Astrocyte (in vitro differentiated cells and primary cell): Measurements from ENCODE around the gene SHQ1. TPM values are rescaled to one million over a fixed set of nuclear protein-coding genes. Genes with fewer than 3 reads are reported as not detected.

Experiments
- DNase-seq: peaks from one replicate; pipeline ENCODE4 v3.0.0-alpha.2; 2010; ENCODE audit warnings: low read depth
- FAIRE-seq: peaks from 2 replicates; lab custom pipeline; 2011; peaks lifted over from hg19 to GRCh38; lab: Jason Lieb, UNC
- H2AFZ ChIP-seq: 2 replicates; pipeline ENCODE4 v1.6.0; 2012; ENCODE audit warnings: low read depth, low read length, inconsistent platforms
- H3K27ac ChIP-seq: 2 replicates; pipeline ENCODE4 v1.5.1; 2011; ENCODE audit warnings: low read depth, low read length, inconsistent platforms
- H3K27me3 ChIP-seq: 2 replicates; pipeline ENCODE4 v1.6.0; 2011; ENCODE audit warnings: low read length, inconsistent platforms; ENCODE audit not compliant: insufficient read depth
- H3K36me3 ChIP-seq: 2 replicates; pipeline ENCODE4 v1.5.1; 2011; ENCODE audit warnings: low read length, inconsistent platforms; ENCODE audit not compliant: insufficient read depth
- H3K4me1 ChIP-seq: 2 replicates; pipeline ENCODE4 v1.5.1; 2011; ENCODE audit warnings: low read length, inconsistent platforms; ENCODE audit not compliant: insufficient read depth
- H3K4me2 ChIP-seq: 2 replicates; pipeline ENCODE4 v1.6.0; 2012; ENCODE audit warnings: low read length, inconsistent platforms
- H3K4me3 ChIP-seq: 2 replicates; pipeline ENCODE4 v1.5.1; 2011; ENCODE audit warnings: low read depth, mild to moderate bottlenecking, low read length, inconsistent platforms; ENCODE audit not compliant: insufficient read depth
- H3K79me2 ChIP-seq: 2 replicates; pipeline ENCODE4 v1.6.0; 2012; ENCODE audit warnings: mild to moderate bottlenecking, low read length, inconsistent platforms; ENCODE audit not compliant: insufficient read depth
- H3K9ac ChIP-seq: 2 replicates; pipeline ENCODE4 v1.6.0; 2012; ENCODE audit warnings: mild to moderate bottlenecking, low read length, inconsistent platforms
- H3K9me3 ChIP-seq: 2 replicates; pipeline ENCODE4 v1.5.1; 2012; ENCODE audit warnings: low read depth, mild to moderate bottlenecking, low read length, inconsistent platforms; ENCODE audit not compliant: insufficient read depth
- H4K20me1 ChIP-seq: 2 replicates; pipeline ENCODE4 v1.6.0; 2012; ENCODE audit warnings: low read length, inconsistent platforms; ENCODE audit not compliant: insufficient read depth
- H3K27ac Mint-ChIP-seq: one replicate; pipeline ENCODE4 v1.8.0; 2021; ENCODE audit warnings: mild to moderate bottlenecking, mixed read lengths; ENCODE audit not compliant: unreplicated experiment
- H3K27me3 Mint-ChIP-seq: one replicate; pipeline ENCODE4 v1.8.0; 2021; ENCODE audit warnings: low read depth, mixed read lengths; ENCODE audit not compliant: unreplicated experiment
- H3K36me3 Mint-ChIP-seq: one replicate; pipeline ENCODE4 v1.8.0; 2021; ENCODE audit warnings: low read depth, mixed read lengths; ENCODE audit not compliant: unreplicated experiment
- H3K4me1 Mint-ChIP-seq: one replicate; pipeline ENCODE4 v1.8.0; 2021; ENCODE audit warnings: low read depth, mixed read lengths; ENCODE audit not compliant: unreplicated experiment
- H3K4me3 Mint-ChIP-seq: one replicate; pipeline ENCODE4 v1.8.0; 2021; ENCODE audit warnings: mild to moderate bottlenecking, moderate library complexity, mixed read lengths; ENCODE audit not compliant: unreplicated experiment
- H3K9me3 Mint-ChIP-seq: one replicate; pipeline ENCODE4 v1.8.0; 2021; ENCODE audit warnings: mild to moderate bottlenecking, mixed read lengths; ENCODE audit not compliant: unreplicated experiment
- CTCF ChIP-seq: IDR thresholded peaks from 2 replicates; pipeline ENCODE4 v1.5.1; 2011; ENCODE audit warnings: low read depth, mild to moderate bottlenecking, inconsistent platforms, low read length, moderate library complexity; ENCODE audit not compliant: insufficient read depth
- EZH2 ChIP-seq: IDR thresholded peaks from 2 replicates; pipeline ENCODE4 v1.6.1; 2012; ENCODE audit warnings: mild to moderate bottlenecking, low read length, inconsistent platforms; ENCODE audit not compliant: insufficient read depth
- total RNA-seq: library from RNA; stranded (reverse); gene quantifications from 2 replicates; pipeline ENCODE4 v1.2.1, GENCODE V29; 2021

SHQ1 gene
- total RNA-seq, 1 donor from 2014 or later: 28.4 TPM

- H3K79me2 ChIP-seq: no peaks in the 10 kb centered on the region
- H3K4me3 ChIP-seq: no peak overlapping the region
- H3K9ac ChIP-seq: no peak overlapping the region
- no peaks in the 10 kb centered on the region for H3K9me3 ChIP-seq
- H2AFZ ChIP-seq: no peak overlapping the region
- H3K9me3 Mint-ChIP-seq: no peaks in the 10 kb centered on the region
- peaks cover 2% of the 10 kb centered on the region for H3K36me3 Mint-ChIP-seq
- H3K4me2 ChIP-seq: no peak overlapping the region
- H3K27me3 Mint-ChIP-seq: no peaks in the 10 kb centered on the region
- H3K27ac ChIP-seq: no peak overlapping the region
- no peaks in the 10 kb centered on the region for H3K36me3 ChIP-seq
- H3K27ac Mint-ChIP-seq: no peak overlapping the region
- no peaks in the 10 kb centered on the region for H3K4me1 ChIP-seq
- H3K4me1 Mint-ChIP-seq: peaks cover 6% of the 10 kb centered on the region
- TF ChIP-seq EZH2 (no peak), CTCF (no peak)
- peaks cover 3% of the 10 kb centered on the region for H4K20me1 ChIP-seq
- FAIRE-seq (no peak), DNase-seq (no peak)
- H3K27me3 ChIP-seq: no peaks in the 10 kb centered on the region
- no peak overlapping the region for H3K4me3 Mint-ChIP-seq
Observed at GRCh38 chr3:72769758-72770540, 78.3 kb downstream of the SHQ1 start.

GRCh38 chr3:72768936-72769335 is 79.3 kb downstream of the SHQ1 start:
- Histone ChIP-seq H3K4me2 (no peak overlapping the region), H3K36me3 (no peaks in the 10 kb centered on the region), H3K79me2 (no peaks in the 10 kb centered on the region), H4K20me1 (peaks cover 3% of the 10 kb centered on the region), H3K4me1 (no peaks in the 10 kb centered on the region), H3K4me3 (no peak overlapping the region), H3K9ac (no peak overlapping the region), H3K27ac (no peak overlapping the region), H3K27me3 (no peaks in the 10 kb centered on the region), H2AFZ (no peak overlapping the region), H3K9me3 (no peaks in the 10 kb centered on the region)
- DNase-seq (no peak), FAIRE-seq (no peak)
- H3K4me3 Mint-ChIP-seq: no peak overlapping the region
- peaks cover 2% of the 10 kb centered on the region for H3K36me3 Mint-ChIP-seq
- H3K9me3 Mint-ChIP-seq: no peaks in the 10 kb centered on the region
- no peak for TF ChIP-seq EZH2
- TF ChIP-seq CTCF: no peak
- no peak overlapping the region for H3K27ac Mint-ChIP-seq
- H3K27me3 Mint-ChIP-seq: no peaks in the 10 kb centered on the region
- H3K4me1 Mint-ChIP-seq: peaks cover 12% of the 10 kb centered on the region

DNA sequence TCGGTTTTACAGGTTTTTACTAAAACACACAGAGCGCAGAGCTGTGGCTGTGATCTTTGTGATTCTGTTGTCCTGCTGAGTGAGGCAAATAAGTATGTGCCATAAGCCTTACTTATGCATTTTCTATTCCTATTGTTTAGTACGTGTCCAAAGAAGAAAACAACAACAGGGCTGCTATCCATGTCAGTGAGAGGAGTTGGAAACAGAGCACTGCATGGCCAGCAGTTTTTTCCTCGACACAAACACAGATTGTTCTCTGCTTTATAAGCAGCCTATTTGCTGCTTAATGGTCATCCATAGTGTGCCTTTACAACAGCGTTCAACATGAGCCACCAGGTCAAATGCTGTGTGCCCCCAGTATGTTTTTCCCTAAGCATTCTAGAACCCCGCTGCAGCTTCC is 79.8 kb downstream of the SHQ1 start:
- Histone ChIP-seq H3K9ac (no peak overlapping the region), H3K9me3 (no peaks in the 10 kb centered on the region), H3K27me3 (no peaks in the 10 kb centered on the region), H3K4me2 (no peak overlapping the region), H3K4me3 (no peak overlapping the region), H3K27ac (no peak overlapping the region), H3K79me2 (no peaks in the 10 kb centered on the region), H2AFZ (no peak overlapping the region), H3K4me1 (no peaks in the 10 kb centered on the region), H3K36me3 (no peaks in the 10 kb centered on the region), H4K20me1 (peaks cover 3% of the 10 kb centered on the region)
- H3K4me1 Mint-ChIP-seq: peaks cover 17% of the 10 kb centered on the region
- TF ChIP-seq CTCF (no peak), EZH2 (no peak)
- no peak overlapping the region for H3K27ac Mint-ChIP-seq
- H3K36me3 Mint-ChIP-seq: peaks cover 2% of the 10 kb centered on the region
- no peak overlapping the region for H3K4me3 Mint-ChIP-seq
- no peak for DNase-seq
- no peaks in the 10 kb centered on the region for H3K27me3 Mint-ChIP-seq
- no peak for FAIRE-seq
- no peaks in the 10 kb centered on the region for H3K9me3 Mint-ChIP-seq
